Ecto neural progenitor cell (in vitro differentiated cells): ENCODE results near the gene SERPINB13.
"Not testable (repeated sequence)": the region's sequence is repeated elsewhere in the genome, so short reads cannot be mapped to it uniquely, and the experiment has no call there.

Experiments
- DNase-seq: peaks from one replicate; pipeline ENCODE4 v3.0.0-alpha.2; 2018; ENCODE audit warnings: low spot score

Gene SERPINB13

DNA sequence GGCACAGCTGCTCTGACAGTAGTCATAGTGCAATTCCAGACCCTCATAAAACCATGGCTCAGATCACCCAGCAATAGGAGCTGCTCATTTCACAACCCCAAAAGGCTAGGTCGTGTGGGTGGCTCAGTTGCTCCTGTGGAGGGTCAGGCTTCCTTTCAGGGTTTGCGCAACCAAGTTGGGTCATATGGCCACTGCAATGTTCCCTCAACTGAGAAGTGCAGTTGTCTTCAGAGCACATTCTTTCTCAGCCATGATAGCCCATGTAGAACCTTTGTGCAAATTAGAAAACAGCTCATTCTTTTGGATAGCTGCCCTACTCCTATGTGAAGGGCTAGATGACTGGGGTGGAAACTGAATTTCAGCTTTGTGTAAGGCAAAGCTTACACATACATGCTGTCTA lies 3.2 kb downstream of the SERPINB13 start:
- no peak for DNase-seq

GRCh38 chr18:63590966-63591695 lies 4.0 kb downstream of the SERPINB13 start:
- no peak for DNase-seq

DNA sequence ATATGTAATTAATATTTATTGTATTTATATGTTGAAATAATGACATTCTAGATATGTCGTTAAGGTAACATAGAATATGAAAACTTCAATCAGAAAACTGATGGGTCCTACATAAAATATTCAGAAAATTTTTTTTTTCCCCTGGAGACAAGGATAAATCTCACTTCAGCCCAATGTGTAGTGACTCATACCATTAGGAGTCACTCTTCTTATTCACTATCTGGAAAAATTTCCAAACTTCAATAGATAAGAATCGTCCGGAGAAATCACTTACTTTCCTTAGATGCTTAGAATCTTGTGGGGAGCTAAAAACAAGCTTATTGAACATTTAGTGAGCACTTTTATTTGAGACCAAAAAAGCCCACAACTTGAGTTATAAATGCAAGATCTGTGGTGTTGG lies 4.6 kb downstream of the SERPINB13 start:
- DNase-seq, result no peak

- DNase-seq, result no peak
Observed at GRCh38 chr18:63592471-63592870, 5.3 kb downstream of the SERPINB13 start.

DNA sequence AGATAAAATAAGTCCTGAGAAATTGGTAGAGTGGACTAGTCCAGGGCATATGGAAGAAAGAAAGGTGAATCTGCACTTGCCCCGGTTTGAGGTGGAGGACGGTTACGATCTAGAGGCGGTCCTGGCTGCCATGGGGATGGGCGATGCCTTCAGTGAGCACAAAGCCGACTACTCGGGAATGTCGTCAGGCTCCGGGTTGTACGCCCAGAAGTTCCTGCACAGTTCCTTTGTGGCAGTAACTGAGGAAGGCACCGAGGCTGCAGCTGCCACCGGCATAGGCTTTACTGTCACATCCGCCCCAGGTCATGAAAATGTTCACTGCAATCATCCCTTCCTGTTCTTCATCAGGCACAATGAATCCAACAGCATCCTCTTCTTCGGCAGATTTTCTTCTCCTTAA lies 9.8 kb downstream of the SERPINB13 start:
- no peak for DNase-seq

GRCh38 chr18:63603355-63603754 lies 16.2 kb downstream of the SERPINB13 start:
- no peak for DNase-seq

- no peak for DNase-seq
Observed at GRCh38 chr18:63603772-63604171, 16.6 kb downstream of the SERPINB13 start.

GRCh38 chr18:63604791-63605567 lies 17.8 kb downstream of the SERPINB13 start:
- no peak for DNase-seq

DNA sequence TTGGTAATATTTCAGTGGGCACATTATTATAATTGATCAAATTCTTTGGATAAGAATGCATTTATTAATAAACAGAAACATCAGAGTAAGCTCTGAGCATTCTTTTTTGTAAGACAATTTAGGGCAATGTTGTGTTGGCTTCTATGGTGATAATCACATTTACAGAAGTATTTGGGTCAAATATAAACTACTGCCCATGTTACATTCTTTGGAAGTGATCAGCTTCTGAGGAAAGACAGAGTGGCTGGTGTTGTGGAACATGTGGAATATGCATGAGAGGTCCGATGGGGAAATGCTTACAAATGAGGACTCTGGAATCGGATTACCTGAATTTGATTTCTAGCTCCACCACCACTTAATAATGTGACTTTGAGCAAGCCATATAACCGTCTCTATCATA lies 19.4 kb downstream of the SERPINB13 start:
- no peak for DNase-seq

- no peak for DNase-seq
Observed at GRCh38 chr18:63613420-63613819, 26.3 kb downstream of the SERPINB13 start.

- DNase-seq, result no peak
Observed at GRCh38 chr18:63617049-63617914, 30.1 kb downstream of the SERPINB13 start.

- no peak for DNase-seq
Observed at GRCh38 chr18:63617915-63618234, 30.7 kb downstream of the SERPINB13 start.

- no peak for DNase-seq
Observed at GRCh38 chr18:63619661-63620060, 32.5 kb downstream of the SERPINB13 start.

- no peak for DNase-seq
Observed at GRCh38 chr18:63624863-63625262, 37.7 kb downstream of the SERPINB13 start.

- no peak for DNase-seq
Observed at GRCh38 chr18:63626431-63626830, 39.3 kb downstream of the SERPINB13 start.

DNA sequence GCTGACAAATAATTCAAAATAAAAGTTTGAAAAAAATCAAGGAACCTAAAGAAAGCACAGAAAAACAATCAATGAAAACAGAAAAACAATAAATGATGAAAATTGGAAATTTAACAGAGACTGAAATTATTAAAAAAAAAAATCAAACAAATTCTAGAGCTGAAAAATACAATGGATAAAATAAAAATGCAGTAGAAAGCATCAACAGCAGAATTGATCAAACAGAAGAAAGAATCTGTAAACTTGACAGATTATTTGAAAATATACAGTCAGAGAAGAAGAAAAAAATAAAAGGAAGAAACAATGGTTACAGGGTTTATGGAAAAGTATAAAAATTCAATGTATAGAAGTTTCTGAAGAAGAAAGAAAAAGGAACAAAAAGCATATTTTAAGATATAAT lies 40.7 kb downstream of the SERPINB13 start:
- DNase-seq, result no peak

DNA sequence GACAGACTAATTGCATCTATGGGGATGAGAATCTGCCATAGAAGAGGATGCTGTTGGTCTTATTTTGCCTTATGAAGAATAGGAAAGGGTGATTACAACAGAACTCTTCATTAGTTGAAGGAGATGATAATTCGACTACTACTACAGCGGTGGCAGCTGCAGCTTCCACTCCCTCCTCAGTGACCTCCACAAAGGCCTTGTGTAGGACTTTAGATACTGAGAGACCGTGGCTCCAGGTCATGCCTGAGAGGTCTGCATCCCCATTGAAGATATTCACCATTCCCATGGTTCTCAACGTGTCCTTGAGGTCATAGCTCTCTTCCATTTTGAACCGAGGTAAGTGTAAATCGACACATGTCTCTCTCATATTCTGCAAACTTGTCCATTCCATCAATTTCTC lies 50.6 kb downstream of the SERPINB13 start:
- DNase-seq, result no peak

- DNase-seq, result not testable (repeated sequence)
Observed at GRCh38 chr18:63641157-63641680, 54.1 kb downstream of the SERPINB13 start.

GRCh38 chr18:63642668-63643356 lies 55.7 kb downstream of the SERPINB13 start:
- DNase-seq, result not testable (repeated sequence)

DNA sequence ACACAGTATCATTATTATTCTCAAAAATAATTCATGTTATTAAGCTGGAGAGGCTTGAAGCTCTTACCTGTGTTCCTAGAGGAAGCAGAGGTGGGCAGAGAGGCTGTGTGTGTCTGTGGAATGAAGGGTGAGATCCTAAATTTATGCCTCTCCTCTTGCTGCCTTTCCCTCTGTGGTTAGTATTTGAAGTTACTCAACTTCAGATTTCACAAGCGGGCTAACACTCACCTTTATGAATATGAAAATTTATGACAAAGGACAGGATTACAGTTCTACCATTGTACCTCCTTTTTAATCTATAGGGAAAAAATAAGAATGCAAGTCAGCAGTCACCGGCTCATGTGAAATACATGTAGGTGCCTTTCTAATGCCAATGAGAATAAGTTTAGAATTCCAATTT lies 57.0 kb downstream of the SERPINB13 start, which contains the start of gene SERPINB4:
SERPINB4 (minus strand) TSS at position 115 of the 400 bp plus-strand sequence. CDS start 679 bp downstream, outside the sequence.
- not testable (repeated sequence) for DNase-seq

DNA sequence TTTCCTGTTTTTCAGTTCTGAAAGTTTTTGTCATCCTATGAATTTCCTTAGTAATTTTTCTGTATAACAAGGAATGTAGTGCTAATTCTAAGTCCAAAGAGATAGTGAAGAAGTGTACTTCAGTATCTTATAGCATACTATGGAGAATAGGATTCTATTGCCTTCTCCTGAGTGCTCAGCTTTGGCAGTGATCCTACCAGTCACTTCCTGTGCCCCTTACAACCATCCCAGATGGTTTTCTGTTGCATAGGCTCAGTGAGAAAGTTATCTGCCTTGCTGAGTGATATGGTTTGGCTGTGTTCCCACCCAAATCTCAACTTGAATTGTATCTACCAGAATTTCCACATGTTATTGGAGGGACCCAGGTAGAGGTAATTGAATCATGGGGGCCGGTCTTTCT lies 57.6 kb downstream of the SERPINB13 start:
- DNase-seq, result not testable (repeated sequence)

- DNase-seq, result no peak
Observed at GRCh38 chr18:63646936-63647335, 59.8 kb downstream of the SERPINB13 start.
